NOMO-1 treated with dmso at 0.1 percent for 144 hours (cell line): Measurements from ENCODE around the gene DDX27.

Experiments used
- DNase-seq: peaks from one replicate; lab custom pipeline; 2025; ENCODE audit not compliant: unreplicated experiment; lab: John Stamatoyannopoulos, UW

The DDX27 gene

GRCh38 chr20:49247169-49247723 lies 28.0 kb downstream of the DDX27 start:
- no peak for DNase-seq

GRCh38 chr20:49247792-49248191 lies 28.6 kb downstream of the DDX27 start:
- DNase-seq: no peak

GRCh38 chr20:49248301-49248700 lies 29.1 kb downstream of the DDX27 start:
- no peak for DNase-seq

- DNase-seq: no peak
Observed at GRCh38 chr20:49248879-49249665, 29.9 kb downstream of the DDX27 start.

GRCh38 chr20:49252556-49253350 lies 33.5 kb downstream of the DDX27 start:
- DNase-seq: no peak

GRCh38 chr20:49256261-49256660 lies 37.0 kb downstream of the DDX27 start:
- DNase-seq: no peak

- no peak for DNase-seq
Observed at GRCh38 chr20:49259284-49259683, 40.1 kb downstream of the DDX27 start.

GRCh38 chr20:49259799-49260198 lies 40.6 kb downstream of the DDX27 start:
- DNase-seq: no peak

GRCh38 chr20:49260218-49260617 lies 41.0 kb downstream of the DDX27 start:
- DNase-seq: no peak

- no peak for DNase-seq
Observed at GRCh38 chr20:49261173-49261572, 42.0 kb downstream of the DDX27 start.

- no peak for DNase-seq
Observed at GRCh38 chr20:49262444-49262843, 43.2 kb downstream of the DDX27 start.

- no peak for DNase-seq
Observed at GRCh38 chr20:49267327-49267726, 48.1 kb downstream of the DDX27 start.

GRCh38 chr20:49268600-49269365 lies 49.6 kb downstream of the DDX27 start:
- DNase-seq: no peak

GRCh38 chr20:49270177-49270576 lies 51.0 kb downstream of the DDX27 start:
- DNase-seq: no peak

- DNase-seq: no peak
Observed at GRCh38 chr20:49270736-49271135, 51.5 kb downstream of the DDX27 start.

- DNase-seq: no peak
Observed at GRCh38 chr20:49272654-49273053, 53.4 kb downstream of the DDX27 start.

- DNase-seq: no peak
Observed at GRCh38 chr20:49273696-49274277, 54.6 kb downstream of the DDX27 start.

- no peak for DNase-seq
Observed at GRCh38 chr20:49275216-49275615, 56.0 kb downstream of the DDX27 start.

GRCh38 chr20:49275636-49276035 lies 56.4 kb downstream of the DDX27 start:
- DNase-seq: no peak

- DNase-seq: peak; percentile 60
Observed at GRCh38 chr20:49276161-49276960, 57.1 kb downstream of the DDX27 start.
